Cardiac muscle cell (in vitro differentiated cells and primary cell): Measurements from ENCODE around the gene SND1. TPM values are rescaled to one million over a fixed set of nuclear protein-coding genes. Genes with fewer than 3 reads are reported as not detected.
"Not testable (repeated sequence)": the region's sequence is repeated elsewhere in the genome, so short reads cannot be mapped to it uniquely, and the experiment has no call there.

Source experiments
- DNase-seq, 2 donors: peaks; one replicate each; pipeline versions ENCODE4 v3.0.0 to v3.0.0-alpha.2; 2010 to 2017; ENCODE audit warnings: low read depth in 1 of 2, low spot score in 1 of 2
- H3K27ac ChIP-seq: fragments of 200-600 bp; sonication (generic); 2 replicates; pipeline ENCODE4 v1.5.1; 2016
- H3K27me3 ChIP-seq: fragments of 200-600 bp; sonication (generic); 2 replicates; pipeline ENCODE4 v1.6.0; 2016; ENCODE audit warnings: control low read depth
- H3K36me3 ChIP-seq: fragments of 200-600 bp; sonication (generic); 2 replicates; pipeline ENCODE4 v1.5.1; 2016; ENCODE audit warnings: control low read depth
- H3K4me1 ChIP-seq: fragments of 200-600 bp; sonication (generic); 2 replicates; pipeline ENCODE4 v1.8.1; 2017; ENCODE audit warnings: low read depth, mild to moderate bottlenecking, mixed run types
- H3K4me3 ChIP-seq: fragments of 200-600 bp; sonication (generic); 2 replicates; pipeline ENCODE4 v1.5.1; 2016; ENCODE audit warnings: mild to moderate bottlenecking
- H3K9me3 ChIP-seq: fragments of 200-600 bp; sonication (generic); 2 replicates; pipeline ENCODE4 v1.5.1; 2017; ENCODE audit warnings: low read depth, mild to moderate bottlenecking, control low read depth
- CTCF ChIP-seq: IDR thresholded peaks from 2 replicates; pipeline ENCODE4 v1.5.1; 2012; ENCODE audit warnings: low read depth, mild to moderate bottlenecking, low read length
- polyA plus RNA-seq: library from polyadenylated mRNA; unstranded; fragments of >200 nt; fragmentation: Nextera tagmentation; extraction: Ambion mirVana; gene quantifications from 2 replicates; pipeline ENCODE4 v1.2.1, GENCODE V29; 2016
- total RNA-seq: library from RNA; depleted of rRNA; stranded (reverse); fragments of >200 nt; gene quantifications from 2 replicates; pipeline ENCODE4 v1.2.3, GENCODE V29; 2016

The SND1 gene
- total and polyA plus RNA-seq, 2 experiments from 2014 or later = 114 to 172 TPM

DNA sequence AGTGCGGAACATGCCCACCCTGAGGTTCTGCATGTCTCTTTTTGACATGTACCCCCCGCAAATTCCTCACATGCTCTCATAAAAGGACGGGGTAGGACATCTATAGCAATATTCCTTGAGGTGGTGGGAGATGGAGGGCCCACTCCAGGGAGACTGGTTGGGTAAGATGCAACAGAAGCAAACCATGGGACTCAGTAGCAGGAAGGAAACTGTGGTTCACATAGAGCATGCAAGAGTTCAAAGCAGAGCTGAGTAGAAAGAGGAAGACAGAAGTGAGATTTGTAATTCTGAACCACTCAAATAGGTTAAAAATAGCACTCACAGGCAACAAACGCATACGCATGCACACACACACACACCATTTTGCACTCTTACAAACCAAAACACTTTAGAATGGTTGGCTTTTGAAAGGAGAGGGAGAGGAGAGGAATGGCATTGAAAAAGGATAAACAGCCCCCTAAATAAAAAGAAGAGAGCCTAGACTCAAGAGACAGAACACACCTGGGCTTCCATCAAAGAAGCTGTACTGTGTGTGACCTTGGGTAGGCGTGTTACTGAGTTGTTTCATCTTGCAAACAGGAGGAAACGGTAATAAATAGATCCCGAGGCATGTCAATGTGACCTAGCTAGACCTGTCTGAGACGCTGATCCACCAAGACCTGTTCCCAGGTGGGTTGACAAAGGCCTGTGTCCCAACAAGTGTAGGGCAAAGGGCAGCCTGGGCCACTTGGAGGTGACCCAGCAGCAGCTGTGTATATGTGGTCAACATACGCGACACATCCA lies 456.8 kb downstream of the SND1 start:
- Histone ChIP-seq H3K27me3 (peaks cover 28% of the 10 kb centered on the region), H3K4me1 (no peaks in the 10 kb centered on the region), H3K27ac (no peak overlapping the region), H3K9me3 (no peaks in the 10 kb centered on the region), H3K4me3 (no peak overlapping the region), H3K36me3 (no peaks in the 10 kb centered on the region)
- TF ChIP-seq CTCF = no peak
- DNase-seq = no peak

DNA sequence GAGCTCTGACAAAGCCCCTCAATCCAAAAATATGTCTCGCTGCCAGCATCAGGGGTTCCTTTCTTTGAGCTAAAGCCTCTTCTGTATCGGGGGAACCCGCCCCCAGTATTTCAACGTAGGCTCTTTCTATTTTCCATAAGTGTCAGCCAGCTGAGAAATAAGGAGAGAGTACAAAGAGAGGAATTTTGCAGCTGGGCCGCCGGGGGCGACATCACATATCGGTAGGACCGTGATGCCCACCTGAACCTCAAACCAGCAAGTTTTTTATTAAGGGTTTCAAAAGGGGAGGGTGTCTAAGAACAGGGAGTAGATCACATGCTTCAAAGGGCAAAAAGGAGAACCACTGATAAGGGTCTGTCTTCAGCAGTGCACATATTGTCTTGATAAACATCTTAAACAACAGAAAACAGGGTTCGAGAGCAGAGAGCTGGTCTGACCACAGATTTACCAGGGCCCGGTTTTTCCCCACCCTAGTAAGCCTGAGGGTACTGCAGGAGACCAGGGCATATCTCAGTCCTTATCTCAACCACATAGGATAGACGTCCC lies 457.5 kb downstream of the SND1 start:
- H3K9me3 ChIP-seq, H3K27ac ChIP-seq, DNase-seq, H3K36me3 ChIP-seq, H3K4me3 ChIP-seq, H3K4me1 ChIP-seq: not testable (repeated sequence)
- H3K27me3 ChIP-seq = peaks cover 27% of the 10 kb centered on the region

- Histone ChIP-seq H3K27me3 (peaks cover 16% of the 10 kb centered on the region), H3K4me1 (no peaks in the 10 kb centered on the region), H3K27ac (no peak overlapping the region), H3K36me3 (no peaks in the 10 kb centered on the region), H3K9me3 (no peaks in the 10 kb centered on the region), H3K4me3 (no peak overlapping the region)
- DNase-seq = no peak
- TF ChIP-seq CTCF = no peak
Measured at GRCh38 chr7:128110641-128111364, 458.8 kb downstream of the SND1 start.

GRCh38 chr7:128112018-128112780 lies 460.2 kb downstream of the SND1 start:
- peaks cover 10% of the 10 kb centered on the region for H3K27me3 ChIP-seq
- no peaks in the 10 kb centered on the region for H3K4me1 ChIP-seq
- H3K4me3 ChIP-seq = no peak overlapping the region
- H3K27ac ChIP-seq = no peak overlapping the region
- no peaks in the 10 kb centered on the region for H3K9me3 ChIP-seq
- H3K36me3 ChIP-seq = no peaks in the 10 kb centered on the region
- TF ChIP-seq CTCF = no peak
- DNase-seq = no peak

GRCh38 chr7:128112781-128113221 lies 460.8 kb downstream of the SND1 start:
- DNase-seq = no peak
- no peak overlapping the region for H3K4me3 ChIP-seq
- H3K36me3 ChIP-seq = no peaks in the 10 kb centered on the region
- no peak overlapping the region for H3K27ac ChIP-seq
- no peak for TF ChIP-seq CTCF
- peaks cover 10% of the 10 kb centered on the region for H3K27me3 ChIP-seq
- H3K9me3 ChIP-seq = no peaks in the 10 kb centered on the region
- no peaks in the 10 kb centered on the region for H3K4me1 ChIP-seq
